MM.1S (cell line): ENCODE measurements around the gene RNF32.

ENCODE experiments used
- DNase-seq: peaks from one replicate; pipeline ENCODE4 v3.0.0-alpha.2; 2015
- H2AFZ ChIP-seq: fragments of 300-600 bp; sonication (generic); 2 replicates; pipeline ENCODE4 v1.6.0; 2016; ENCODE audit warnings: antibody characterized with exemption, low read length
- H3F3A ChIP-seq: fragments of 300-600 bp; sonication (generic); 2 replicates; pipeline ENCODE4 v1.6.1; 2016; ENCODE audit warnings: mild to moderate bottlenecking, antibody characterized with exemption, low read length, moderate library complexity, mixed read lengths; ENCODE audit not compliant: insufficient read depth
- H3K27ac ChIP-seq: fragments of 300-600 bp; sonication (generic); 2 replicates; pipeline ENCODE4 v1.5.1; 2016; ENCODE audit warnings: mild to moderate bottlenecking, low read length
- H3K27me3 ChIP-seq: fragments of 300-600 bp; sonication (generic); replicated peaks from 2 replicates; pipeline ENCODE4 v1.6.0; 2016; ENCODE audit warnings: low read length; ENCODE audit not compliant: insufficient read depth
- H3K36me3 ChIP-seq: fragments of 300-600 bp; sonication (generic); replicated peaks from 2 replicates; pipeline ENCODE4 v1.6.1; 2016; ENCODE audit warnings: mild to moderate bottlenecking, low read length, mixed read lengths; ENCODE audit not compliant: insufficient read depth
- H3K4me1 ChIP-seq: fragments of 300-600 bp; sonication (generic); 2 replicates; pipeline ENCODE4 v1.6.1; 2016; ENCODE audit warnings: low read length, mixed read lengths
- H3K4me2 ChIP-seq: fragments of 300-600 bp; sonication (generic); 2 replicates; pipeline ENCODE4 v1.6.0; 2016; ENCODE audit warnings: low read depth, low read length
- H3K4me3 ChIP-seq: fragments of 300-600 bp; sonication (generic); 2 replicates; pipeline ENCODE4 v1.5.1; 2016; ENCODE audit warnings: low read length, mixed read lengths
- H3K79me2 ChIP-seq: fragments of 300-600 bp; sonication (generic); 2 replicates; pipeline ENCODE4 v1.6.1; 2016; ENCODE audit warnings: mixed run types, low read length, mixed read lengths
- H3K9ac ChIP-seq: fragments of 300-600 bp; sonication (generic); 2 replicates; pipeline ENCODE4 v1.6.1; 2016; ENCODE audit warnings: low read length, mixed read lengths
- H3K9me2 ChIP-seq: fragments of 300-600 bp; sonication (generic); replicated peaks from 2 replicates; pipeline ENCODE4 v1.6.1; 2016; ENCODE audit warnings: mild to moderate bottlenecking, low read length, mixed read lengths; ENCODE audit not compliant: insufficient read depth
- H3K9me3 ChIP-seq: fragments of 300-600 bp; sonication (generic); replicated peaks from 2 replicates; pipeline ENCODE4 v1.6.1; 2016; ENCODE audit warnings: mild to moderate bottlenecking, low read length, mixed read lengths; ENCODE audit not compliant: insufficient read depth
- H4K20me1 ChIP-seq: fragments of 300-600 bp; sonication (generic); 2 replicates; pipeline ENCODE4 v1.6.1; 2016; ENCODE audit warnings: mild to moderate bottlenecking, low read length, moderate library complexity, mixed read lengths; ENCODE audit not compliant: insufficient read depth
- EZH2 ChIP-seq: fragments of 300-600 bp; sonication (generic); optimal IDR thresholded peaks from 2 replicates; pipeline ENCODE3; 2017; ENCODE audit warnings: low read depth, mild to moderate bottlenecking, antibody characterized with exemption, low read length, mixed read lengths
- EZH2phosphoT487 ChIP-seq: fragments of 300-600 bp; sonication (generic); IDR thresholded peaks from 2 replicates; pipeline ENCODE4 v1.6.1; 2018; ENCODE audit warnings: antibody characterized with exemption, low read length
- TF ChIP-seq, protein P1 (sequence below): fragments of 300-600 bp; sonication (generic); IDR thresholded peaks from 2 replicates; pipeline ENCODE4 v1.5.1; 2016; ENCODE audit warnings: antibody characterized with exemption, low read length, mixed read lengths

RNF32 gene

DNA sequence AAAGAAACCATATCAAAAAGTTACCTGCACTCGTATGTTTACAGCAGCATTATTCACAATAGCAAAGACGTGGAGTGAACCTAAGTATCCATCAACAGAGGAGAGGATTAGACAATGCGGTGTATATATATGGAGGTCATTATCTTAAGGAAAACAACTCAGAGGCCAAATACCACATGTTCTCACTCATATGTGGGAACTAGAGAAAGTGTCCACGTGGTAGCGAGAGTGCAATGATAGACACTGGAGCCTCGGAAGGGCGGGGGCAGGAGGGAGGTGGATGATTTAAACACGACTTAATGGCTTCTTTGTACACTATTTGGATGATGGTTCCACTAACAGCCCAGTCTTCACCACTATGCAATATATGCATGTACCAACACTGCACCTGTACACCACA, 40.1 kb upstream of the RNF32 start:
- Histone ChIP-seq H3K9me3 (no peaks in the 10 kb centered on the region), H3K9me2 (no peaks in the 10 kb centered on the region), H3K27ac (no peak overlapping the region), H3K4me1 (no peaks in the 10 kb centered on the region), H4K20me1 (no peaks in the 10 kb centered on the region), H3K4me3 (no peak overlapping the region), H3K4me2 (no peak overlapping the region), H3K36me3 (no peaks in the 10 kb centered on the region), H3K9ac (no peak overlapping the region), H3F3A (no peaks in the 10 kb centered on the region), H3K27me3 (no peaks in the 10 kb centered on the region), H2AFZ (no peak overlapping the region), H3K79me2 (no peaks in the 10 kb centered on the region)
- no peak for DNase-seq
- no peak for TF ChIP-seq EZH2phosphoT487
- TF ChIP-seq EZH2, result no peak
- TF ChIP-seq, protein P1, sequence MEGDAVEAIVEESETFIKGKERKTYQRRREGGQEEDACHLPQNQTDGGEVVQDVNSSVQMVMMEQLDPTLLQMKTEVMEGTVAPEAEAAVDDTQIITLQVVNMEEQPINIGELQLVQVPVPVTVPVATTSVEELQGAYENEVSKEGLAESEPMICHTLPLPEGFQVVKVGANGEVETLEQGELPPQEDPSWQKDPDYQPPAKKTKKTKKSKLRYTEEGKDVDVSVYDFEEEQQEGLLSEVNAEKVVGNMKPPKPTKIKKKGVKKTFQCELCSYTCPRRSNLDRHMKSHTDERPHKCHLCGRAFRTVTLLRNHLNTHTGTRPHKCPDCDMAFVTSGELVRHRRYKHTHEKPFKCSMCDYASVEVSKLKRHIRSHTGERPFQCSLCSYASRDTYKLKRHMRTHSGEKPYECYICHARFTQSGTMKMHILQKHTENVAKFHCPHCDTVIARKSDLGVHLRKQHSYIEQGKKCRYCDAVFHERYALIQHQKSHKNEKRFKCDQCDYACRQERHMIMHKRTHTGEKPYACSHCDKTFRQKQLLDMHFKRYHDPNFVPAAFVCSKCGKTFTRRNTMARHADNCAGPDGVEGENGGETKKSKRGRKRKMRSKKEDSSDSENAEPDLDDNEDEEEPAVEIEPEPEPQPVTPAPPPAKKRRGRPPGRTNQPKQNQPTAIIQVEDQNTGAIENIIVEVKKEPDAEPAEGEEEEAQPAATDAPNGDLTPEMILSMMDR, result no peak

- no peaks in the 10 kb centered on the region for H3K9me3 ChIP-seq
- no peak for DNase-seq
- no peak overlapping the region for H3K27ac ChIP-seq
- no peak overlapping the region for H2AFZ ChIP-seq
- no peaks in the 10 kb centered on the region for H3K4me1 ChIP-seq
- H4K20me1 ChIP-seq, result no peaks in the 10 kb centered on the region
- no peaks in the 10 kb centered on the region for H3K27me3 ChIP-seq
- H3K36me3 ChIP-seq, result no peaks in the 10 kb centered on the region
- H3K9me2 ChIP-seq, result no peaks in the 10 kb centered on the region
- no peaks in the 10 kb centered on the region for H3K79me2 ChIP-seq
- H3K4me2 ChIP-seq, result no peak overlapping the region
- TF ChIP-seq EZH2phosphoT487 (no peak), EZH2 (no peak)
- TF ChIP-seq, protein P1, result no peak
- H3K9ac ChIP-seq, result no peak overlapping the region
- no peak overlapping the region for H3K4me3 ChIP-seq
- no peaks in the 10 kb centered on the region for H3F3A ChIP-seq
These were observed 38.3 kb upstream of the RNF32 start for GRCh38 chr7:156602283-156602682.

DNA sequence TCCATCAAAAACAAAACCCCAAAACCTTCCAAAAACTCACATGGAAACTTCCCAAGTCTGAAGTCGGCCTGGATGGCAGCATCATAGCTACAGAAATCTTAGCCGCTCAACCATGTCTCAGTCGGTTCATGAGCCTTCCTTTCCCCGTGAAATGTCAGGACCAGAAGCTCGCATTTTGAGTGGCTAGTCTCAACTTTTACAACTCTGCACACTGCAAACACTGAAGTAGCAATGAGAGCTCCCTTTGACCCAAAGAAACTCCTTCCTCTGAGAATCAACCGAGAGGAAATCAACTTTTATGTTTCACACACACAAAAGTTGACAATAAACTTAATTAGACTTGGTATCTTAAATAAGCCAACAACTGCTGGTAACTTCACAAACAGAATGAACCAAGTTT, 37.6 kb upstream of the RNF32 start:
- TF ChIP-seq, protein P1, result no peak
- TF ChIP-seq EZH2, result no peak
- no peak for TF ChIP-seq EZH2phosphoT487
- no peaks in the 10 kb centered on the region for H3K9me2 ChIP-seq
- no peaks in the 10 kb centered on the region for H3K27me3 ChIP-seq
- H3K27ac ChIP-seq, result no peak overlapping the region
- DNase-seq, result no peak
- H3K9me3 ChIP-seq, result no peaks in the 10 kb centered on the region
- H3K36me3 ChIP-seq, result no peaks in the 10 kb centered on the region
- no peaks in the 10 kb centered on the region for H4K20me1 ChIP-seq
- no peak overlapping the region for H3K4me3 ChIP-seq
- no peaks in the 10 kb centered on the region for H3K79me2 ChIP-seq
- no peak overlapping the region for H3K9ac ChIP-seq
- no peak overlapping the region for H3K4me2 ChIP-seq
- H3F3A ChIP-seq, result no peaks in the 10 kb centered on the region
- H2AFZ ChIP-seq, result no peak overlapping the region
- H3K4me1 ChIP-seq, result no peaks in the 10 kb centered on the region
